ENCODE data around the gene ATP8A2. TPM values are rescaled to one million over a fixed set of nuclear protein-coding genes. Genes with fewer than 3 reads are reported as not detected.

The ATP8A2 gene
- total RNA-seq, 1 donor from 2014 or later, result 0.27 TPM

DNA sequence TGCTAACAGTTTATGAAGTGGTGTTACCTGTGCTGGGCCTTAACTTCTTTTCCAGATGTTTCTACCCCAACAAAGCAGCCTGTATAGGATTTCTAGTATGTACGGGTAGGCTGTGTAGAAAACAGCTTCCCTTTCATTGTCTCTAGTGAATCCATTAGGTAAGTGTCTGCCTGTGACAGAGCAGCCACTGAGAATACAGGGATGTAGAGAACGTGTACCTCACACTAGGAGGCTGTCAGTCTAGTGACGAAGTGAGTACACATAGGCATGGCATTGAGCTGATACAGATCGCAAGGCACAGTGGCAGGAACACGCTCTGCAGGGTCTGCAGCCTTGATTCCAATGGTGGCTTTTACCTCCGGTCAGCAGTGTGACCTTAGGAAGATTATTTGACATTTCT, 562.4 kb downstream of the ATP8A2 start:
- intact Hi-C loops (cut with micrococcal nuclease), result no loop called here
- DNase-seq, result no peak
- TF ChIP-seq, protein P1, sequence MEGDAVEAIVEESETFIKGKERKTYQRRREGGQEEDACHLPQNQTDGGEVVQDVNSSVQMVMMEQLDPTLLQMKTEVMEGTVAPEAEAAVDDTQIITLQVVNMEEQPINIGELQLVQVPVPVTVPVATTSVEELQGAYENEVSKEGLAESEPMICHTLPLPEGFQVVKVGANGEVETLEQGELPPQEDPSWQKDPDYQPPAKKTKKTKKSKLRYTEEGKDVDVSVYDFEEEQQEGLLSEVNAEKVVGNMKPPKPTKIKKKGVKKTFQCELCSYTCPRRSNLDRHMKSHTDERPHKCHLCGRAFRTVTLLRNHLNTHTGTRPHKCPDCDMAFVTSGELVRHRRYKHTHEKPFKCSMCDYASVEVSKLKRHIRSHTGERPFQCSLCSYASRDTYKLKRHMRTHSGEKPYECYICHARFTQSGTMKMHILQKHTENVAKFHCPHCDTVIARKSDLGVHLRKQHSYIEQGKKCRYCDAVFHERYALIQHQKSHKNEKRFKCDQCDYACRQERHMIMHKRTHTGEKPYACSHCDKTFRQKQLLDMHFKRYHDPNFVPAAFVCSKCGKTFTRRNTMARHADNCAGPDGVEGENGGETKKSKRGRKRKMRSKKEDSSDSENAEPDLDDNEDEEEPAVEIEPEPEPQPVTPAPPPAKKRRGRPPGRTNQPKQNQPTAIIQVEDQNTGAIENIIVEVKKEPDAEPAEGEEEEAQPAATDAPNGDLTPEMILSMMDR (IDR thresholded peaks at IDR 0.05; ENCODE audit: borderline replicate concordance), result no peak
- H3K36me3 ChIP-seq, result no peaks in the 10 kb centered on the region
- H3K27me3 ChIP-seq (ENCODE audit: low read depth), result peaks cover 40% of the 10 kb centered on the region
- H3K9me3 ChIP-seq (replicated peaks), result no peaks in the 10 kb centered on the region
- H3K4me3 ChIP-seq, result no peak overlapping the region
- no peak overlapping the region for H3K27ac ChIP-seq (replicated peaks)
- H3K4me1 ChIP-seq, result no peaks in the 10 kb centered on the region

DNA sequence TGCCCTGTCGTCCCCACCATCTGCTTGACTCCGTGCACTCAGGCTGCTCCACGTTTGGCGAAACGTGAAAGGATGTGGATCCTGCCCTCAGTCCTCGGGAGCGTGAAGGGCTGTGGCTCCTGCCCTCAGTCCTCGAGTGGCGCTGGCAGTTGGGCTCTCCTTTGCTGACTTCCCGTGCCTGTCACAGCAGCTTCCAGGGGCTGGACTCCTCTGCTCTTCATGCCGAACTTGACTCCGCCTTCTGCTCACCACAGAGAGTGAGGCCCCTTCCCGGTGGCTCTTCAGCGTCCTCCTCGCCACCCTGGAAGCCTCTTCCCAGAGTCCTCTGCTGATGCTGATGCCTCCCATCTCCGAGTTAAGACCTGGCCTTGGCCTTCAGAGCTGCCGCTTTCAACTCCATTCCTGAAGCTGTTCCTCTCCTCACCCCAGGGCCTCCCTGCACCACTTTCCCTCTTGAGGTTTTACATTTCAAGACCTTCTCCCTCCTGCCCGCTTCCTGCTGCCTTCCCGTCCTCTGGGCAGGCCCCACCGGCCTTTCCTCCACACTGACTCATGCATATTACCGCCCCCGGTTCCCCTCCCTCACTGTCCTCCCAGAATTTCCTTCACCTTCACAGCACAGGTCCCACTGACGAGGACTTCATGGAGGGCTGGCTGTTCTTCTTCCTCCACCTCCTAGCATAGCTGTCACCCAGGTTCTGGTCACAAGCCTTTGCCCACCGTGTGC, 568.4 kb downstream of the ATP8A2 start:
- no peaks in the 10 kb centered on the region for H3K4me1 ChIP-seq
- no peak for DNase-seq
- TF ChIP-seq, protein P1 (IDR thresholded peaks at IDR 0.05; ENCODE audit: borderline replicate concordance), result no peak
- H3K27ac ChIP-seq (replicated peaks), result no peak overlapping the region
- peaks cover 14% of the 10 kb centered on the region for H3K27me3 ChIP-seq (ENCODE audit: low read depth)
- H3K9me3 ChIP-seq (replicated peaks), result no peaks in the 10 kb centered on the region
- intact Hi-C loops (cut with micrococcal nuclease), result no loop called here
- H3K36me3 ChIP-seq, result no peaks in the 10 kb centered on the region
- H3K4me3 ChIP-seq, result no peak overlapping the region

DNA sequence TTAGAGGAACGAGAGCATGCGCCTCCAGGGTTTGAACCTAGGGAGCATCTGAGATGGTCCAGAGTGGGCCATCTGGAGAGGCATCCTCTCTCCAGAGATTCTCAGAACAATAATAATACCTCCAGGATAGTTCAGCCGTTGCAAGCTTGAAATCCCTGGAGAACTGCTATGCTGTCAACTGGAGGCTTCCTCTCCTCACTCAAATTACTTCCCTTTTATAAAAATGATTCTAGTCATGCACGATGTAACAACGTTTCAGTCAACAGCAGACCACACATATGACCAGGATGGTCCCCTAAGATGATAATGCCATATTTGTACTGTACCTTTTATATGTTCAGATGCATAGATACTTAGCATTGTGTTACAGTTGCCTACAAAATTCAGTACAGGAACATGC, 571.3 kb downstream of the ATP8A2 start:
- Histone ChIP-seq H3K9me3 (replicated peaks) (no peaks in the 10 kb centered on the region), H3K27me3 (ENCODE audit: low read depth) (peaks cover 43% of the 10 kb centered on the region), H3K4me3 (no peak overlapping the region), H3K36me3 (no peaks in the 10 kb centered on the region), H3K4me1 (no peaks in the 10 kb centered on the region), H3K27ac (replicated peaks) (no peak overlapping the region)
- DNase-seq, result no peak
- intact Hi-C loops (cut with micrococcal nuclease), result no loop called here
- TF ChIP-seq, protein P1 (IDR thresholded peaks at IDR 0.05; ENCODE audit: borderline replicate concordance), result no peak

DNA sequence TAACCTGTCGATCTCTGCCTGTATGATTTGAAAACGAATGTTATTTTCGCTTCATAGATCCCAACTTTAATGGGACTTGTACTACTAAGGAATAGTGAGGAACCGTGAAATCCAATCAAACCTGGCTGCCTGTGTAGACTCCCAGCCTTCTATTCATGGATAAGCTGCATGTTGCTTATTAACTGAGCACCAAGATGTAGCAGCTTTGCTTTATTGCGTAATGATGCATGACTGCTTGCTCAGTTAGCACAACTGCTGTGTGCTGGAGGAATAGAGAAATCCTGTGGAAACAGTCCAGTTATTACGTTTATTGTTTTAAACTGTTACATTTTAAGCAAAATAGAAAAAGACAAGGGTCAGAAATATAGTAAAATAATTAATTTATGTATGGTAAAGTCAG, 571.9 kb downstream of the ATP8A2 start:
- Histone ChIP-seq H3K4me3 (no peak overlapping the region), H3K27me3 (ENCODE audit: low read depth) (peaks cover 49% of the 10 kb centered on the region), H3K27ac (replicated peaks) (no peak overlapping the region), H3K4me1 (no peaks in the 10 kb centered on the region), H3K36me3 (no peaks in the 10 kb centered on the region), H3K9me3 (replicated peaks) (no peaks in the 10 kb centered on the region)
- intact Hi-C loops (cut with micrococcal nuclease), result no loop called here
- TF ChIP-seq, protein P1 (IDR thresholded peaks at IDR 0.05; ENCODE audit: borderline replicate concordance), result no peak
- DNase-seq, result no peak

DNA sequence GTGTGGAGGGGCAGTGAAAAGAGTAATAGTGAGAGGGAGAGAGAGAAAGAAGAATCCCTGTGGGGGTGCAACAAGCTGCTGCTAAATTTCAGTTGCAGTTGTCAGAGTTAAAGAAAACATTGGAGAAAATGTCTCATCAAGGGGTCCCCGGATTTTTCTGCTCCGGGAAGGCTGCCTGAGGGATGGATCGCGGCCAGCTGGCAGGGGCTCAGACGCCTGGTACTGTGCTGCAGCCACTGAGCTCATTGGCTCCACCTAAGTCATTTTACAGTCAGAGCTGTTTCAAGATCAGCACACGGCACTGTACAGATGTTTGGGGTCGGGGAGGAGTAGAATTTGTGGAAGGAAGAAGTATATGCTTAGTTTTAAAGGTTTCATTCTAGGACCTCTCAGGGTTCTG, 573.8 kb downstream of the ATP8A2 start:
- Histone ChIP-seq H3K4me1 (no peaks in the 10 kb centered on the region), H3K27ac (replicated peaks) (no peak overlapping the region), H3K36me3 (no peaks in the 10 kb centered on the region), H3K9me3 (replicated peaks) (peaks cover 6% of the 10 kb centered on the region), H3K4me3 (no peak overlapping the region), H3K27me3 (ENCODE audit: low read depth) (peaks cover 64% of the 10 kb centered on the region)
- no peak for DNase-seq
- intact Hi-C loops (cut with micrococcal nuclease), result no loop called here
- TF ChIP-seq, protein P1 (IDR thresholded peaks at IDR 0.05; ENCODE audit: borderline replicate concordance), result no peak

Data from left ventricle myocardium inferior (tissue), 1 donor.